GM19328 (cell line): Measurements from ENCODE around the gene GPRC5C.

Experiments used
- ATAC-seq: cut with Tn5 transposase; IDR thresholded peaks from one replicate; pipeline ENCODE4 v1.9.1; 2021; ENCODE audit warnings: mild to moderate bottlenecking, moderate library complexity; ENCODE audit not compliant: unreplicated experiment

GPRC5C gene

GRCh38 chr17:74432766-74433391 is 991 bp downstream of the GPRC5C start:
- no peak for ATAC-seq

GRCh38 chr17:74433421-74434121 is 1.7 kb downstream of the GPRC5C start:
- ATAC-seq, result no peak

DNA sequence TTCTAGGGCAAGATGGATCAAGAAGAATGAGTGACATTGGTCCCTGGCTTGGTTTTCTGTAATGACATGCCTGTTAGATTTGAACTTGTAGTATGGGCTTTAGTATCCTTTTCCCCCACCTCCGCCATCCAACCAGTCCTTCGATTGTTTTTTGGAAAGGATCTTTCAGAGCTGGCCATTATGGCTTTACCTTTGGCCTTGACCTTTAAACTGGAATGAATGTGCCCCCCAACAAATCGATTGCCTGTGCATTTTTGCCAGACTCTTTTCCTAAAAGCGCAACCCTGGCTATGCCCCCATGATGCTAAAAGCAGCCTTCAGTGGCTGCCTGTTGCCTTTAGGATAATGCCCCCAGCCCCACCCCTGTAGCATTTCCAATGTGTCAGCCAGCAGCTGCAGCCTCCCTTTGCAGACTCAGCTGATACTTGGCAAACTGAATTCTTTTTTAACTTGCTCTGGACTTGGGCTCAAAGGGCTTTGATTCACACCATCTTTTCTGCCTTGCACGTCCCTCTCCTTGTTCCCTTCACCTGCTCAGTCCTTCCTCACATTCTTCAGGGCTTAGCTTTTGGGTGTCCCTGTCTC is 4.0 kb downstream of the GPRC5C start:
- ATAC-seq, result no peak

GRCh38 chr17:74437702-74438101 is 5.8 kb downstream of the GPRC5C start:
- ATAC-seq, result no peak

DNA sequence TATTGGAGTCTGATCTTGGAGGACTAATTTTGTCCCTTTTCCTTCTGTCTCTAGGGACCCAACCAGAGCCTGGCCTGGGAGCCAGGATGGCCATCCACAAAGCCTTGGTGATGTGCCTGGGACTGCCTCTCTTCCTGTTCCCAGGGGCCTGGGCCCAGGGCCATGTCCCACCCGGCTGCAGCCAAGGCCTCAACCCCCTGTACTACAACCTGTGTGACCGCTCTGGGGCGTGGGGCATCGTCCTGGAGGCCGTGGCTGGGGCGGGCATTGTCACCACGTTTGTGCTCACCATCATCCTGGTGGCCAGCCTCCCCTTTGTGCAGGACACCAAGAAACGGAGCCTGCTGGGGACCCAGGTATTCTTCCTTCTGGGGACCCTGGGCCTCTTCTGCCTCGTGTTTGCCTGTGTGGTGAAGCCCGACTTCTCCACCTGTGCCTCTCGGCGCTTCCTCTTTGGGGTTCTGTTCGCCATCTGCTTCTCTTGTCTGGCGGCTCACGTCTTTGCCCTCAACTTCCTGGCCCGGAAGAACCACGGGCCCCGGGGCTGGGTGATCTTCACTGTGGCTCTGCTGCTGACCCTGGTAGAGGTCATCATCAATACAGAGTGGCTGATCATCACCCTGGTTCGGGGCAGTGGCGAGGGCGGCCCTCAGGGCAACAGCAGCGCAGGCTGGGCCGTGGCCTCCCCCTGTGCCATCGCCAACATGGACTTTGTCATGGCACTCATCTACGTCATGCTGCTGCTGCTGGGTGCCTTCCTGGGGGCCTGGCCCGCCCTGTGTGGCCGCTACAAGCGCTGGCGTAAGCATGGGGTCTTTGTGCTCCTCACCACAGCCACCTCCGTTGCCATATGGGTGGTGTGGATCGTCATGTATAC is 8.0 kb downstream of the GPRC5C start:
- no peak for ATAC-seq

GRCh38 chr17:74441537-74441936 is 9.6 kb downstream of the GPRC5C start:
- no peak for ATAC-seq

DNA sequence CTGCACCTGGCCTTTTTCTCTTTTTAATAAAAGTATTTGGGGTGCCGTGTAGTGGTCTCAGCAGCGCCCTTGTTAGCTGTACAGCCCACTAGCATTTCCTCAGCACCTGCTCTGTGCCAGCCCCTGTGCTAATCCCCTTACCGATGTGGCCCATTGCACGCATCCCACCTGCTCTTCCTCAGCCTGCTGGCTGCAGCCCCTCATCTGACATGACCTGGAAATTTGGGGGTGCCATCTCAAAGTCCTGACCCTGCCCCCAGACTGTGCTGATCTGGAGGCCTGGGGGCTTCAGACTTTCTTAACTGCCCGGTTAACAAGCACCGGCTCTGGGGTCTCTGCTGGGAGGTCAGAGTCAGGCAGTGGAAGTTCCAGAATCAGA is 10.4 kb downstream of the GPRC5C start:
- no peak for ATAC-seq

DNA sequence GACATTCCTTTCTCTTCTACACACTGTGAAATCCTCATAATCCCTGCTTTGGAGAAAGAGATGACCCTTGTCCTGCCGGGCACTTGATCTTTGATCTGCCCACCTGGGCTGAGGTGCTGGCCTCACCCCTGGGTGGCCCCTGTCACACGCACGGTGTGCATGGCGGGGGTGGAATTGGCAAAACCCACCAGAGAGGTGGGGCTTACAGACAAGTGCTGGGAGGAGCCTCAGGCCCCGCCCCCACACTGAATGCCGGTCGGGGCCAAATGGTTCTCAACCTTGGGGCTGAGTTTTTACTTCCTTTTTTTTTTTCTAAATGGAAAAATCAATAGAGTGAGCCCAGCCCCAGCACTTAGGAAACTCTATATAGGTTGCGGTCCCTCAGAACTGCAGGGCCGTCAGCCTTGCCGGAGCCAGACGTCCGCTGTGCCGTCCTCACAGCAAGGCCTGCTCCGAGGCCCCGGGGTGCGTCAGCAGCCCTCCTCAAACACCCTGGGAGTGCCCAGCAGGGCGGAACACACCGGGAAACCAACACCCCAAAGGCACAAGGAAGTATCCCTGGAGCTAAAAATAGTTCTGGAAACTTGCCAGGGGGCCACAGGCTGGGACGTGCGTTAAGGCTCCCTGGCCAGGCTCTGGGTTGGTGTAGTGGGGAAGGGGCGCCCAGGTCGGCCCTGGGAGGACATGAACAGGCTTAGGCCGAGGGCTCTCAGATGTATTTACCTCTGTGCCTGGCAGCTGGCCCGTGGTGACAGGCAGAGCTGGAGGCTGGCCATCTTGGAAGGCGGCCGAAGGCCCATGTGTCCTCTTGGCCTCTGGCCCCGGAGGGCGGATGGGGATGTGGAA is 11.0 kb downstream of the GPRC5C start:
- no peak for ATAC-seq

GRCh38 chr17:74443516-74444296 is 11.8 kb downstream of the GPRC5C start:
- ATAC-seq, result no peak

DNA sequence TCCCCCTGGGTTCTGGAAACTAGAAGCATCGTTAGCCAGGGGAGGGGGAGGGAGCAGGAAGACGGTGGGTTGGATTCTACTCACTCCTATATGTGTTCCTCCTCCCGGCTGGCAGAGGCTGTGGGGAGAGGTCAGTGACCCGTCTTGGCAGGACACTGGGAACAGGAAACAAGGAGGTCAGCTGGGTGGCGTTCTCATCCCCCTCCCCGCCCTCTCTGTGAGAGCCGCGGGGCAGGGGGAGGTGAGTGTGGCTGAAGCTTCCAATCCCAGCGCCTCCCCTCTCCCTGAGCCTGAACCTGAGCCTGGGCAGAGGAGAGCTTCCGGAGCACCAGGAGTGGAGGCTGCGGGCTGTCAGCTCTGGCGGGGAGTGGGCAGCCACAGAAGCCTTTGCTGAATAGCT is 12.5 kb downstream of the GPRC5C start:
- ATAC-seq, result no peak

- ATAC-seq, result no peak
Measured at GRCh38 chr17:74445158-74445557, 13.3 kb downstream of the GPRC5C start.

DNA sequence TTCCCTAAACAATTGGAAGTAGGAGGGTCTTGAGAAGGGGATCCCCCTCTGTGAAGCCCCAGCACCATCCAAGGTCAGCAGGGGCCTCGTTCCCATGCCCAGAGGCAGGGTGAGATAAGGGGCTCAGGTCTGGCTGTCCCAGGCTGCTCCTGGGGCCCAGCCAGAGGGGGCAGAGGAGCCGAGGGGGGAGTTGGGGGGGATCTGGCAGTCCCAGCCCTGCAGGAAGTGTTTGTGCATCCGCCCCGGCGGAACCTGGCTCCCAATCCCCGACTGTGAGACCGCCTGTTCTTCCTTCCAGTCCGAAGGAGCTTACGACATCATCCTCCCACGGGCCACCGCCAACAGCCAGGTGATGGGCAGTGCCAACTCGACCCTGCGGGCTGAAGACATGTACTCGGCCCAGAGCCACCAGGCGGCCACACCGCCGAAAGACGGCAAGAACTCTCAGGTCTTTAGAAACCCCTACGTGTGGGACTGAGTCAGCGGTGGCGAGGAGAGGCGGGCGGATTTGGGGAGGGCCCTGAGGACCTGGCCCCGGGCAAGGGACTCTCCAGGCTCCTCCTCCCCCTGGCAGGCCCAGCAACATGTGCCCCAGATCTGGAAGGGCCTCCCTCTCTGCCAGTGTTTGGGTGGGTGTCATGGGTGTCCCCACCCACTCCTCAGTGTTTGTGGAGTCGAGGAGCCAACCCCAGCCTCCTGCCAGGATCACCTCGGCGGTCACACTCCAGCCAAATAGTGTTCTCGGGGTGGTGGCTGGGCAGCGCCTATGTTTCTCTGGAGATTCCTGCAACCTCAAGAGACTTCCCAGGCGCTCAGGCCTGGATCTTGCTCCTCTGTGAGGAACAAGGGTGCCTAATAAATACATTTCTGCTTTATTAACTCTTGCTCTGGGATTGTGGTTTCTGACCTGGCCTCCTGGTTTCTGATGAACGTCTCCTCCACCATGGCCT is 14.9 kb downstream of the GPRC5C start:
- ATAC-seq, result no peak

DNA sequence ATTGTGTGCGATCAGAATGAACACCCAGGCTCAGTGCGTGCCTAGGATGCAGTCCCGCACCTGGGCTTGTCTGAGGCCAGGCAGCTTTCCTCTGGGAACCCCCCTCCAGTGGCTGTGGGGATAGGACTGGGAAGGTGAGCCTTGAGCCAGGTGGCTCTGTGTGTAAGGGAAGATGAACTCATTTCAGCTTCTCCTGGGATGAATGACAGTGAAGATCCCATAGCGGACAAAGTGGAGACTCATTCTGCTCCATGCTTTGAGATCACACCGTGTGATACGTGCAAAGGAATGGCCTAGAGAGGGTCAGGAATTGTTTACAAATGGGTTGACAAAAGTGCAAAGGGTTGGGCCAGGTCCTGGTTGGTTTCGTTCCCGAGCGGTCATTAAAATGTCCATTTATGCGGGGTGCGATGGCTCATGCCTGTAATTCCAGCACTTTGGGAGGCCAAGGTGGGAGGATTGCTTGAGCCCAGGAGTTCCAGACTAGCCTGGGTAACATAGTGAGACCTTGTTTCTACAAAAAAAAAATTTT is 15.8 kb downstream of the GPRC5C start:
- ATAC-seq, result no peak

DNA sequence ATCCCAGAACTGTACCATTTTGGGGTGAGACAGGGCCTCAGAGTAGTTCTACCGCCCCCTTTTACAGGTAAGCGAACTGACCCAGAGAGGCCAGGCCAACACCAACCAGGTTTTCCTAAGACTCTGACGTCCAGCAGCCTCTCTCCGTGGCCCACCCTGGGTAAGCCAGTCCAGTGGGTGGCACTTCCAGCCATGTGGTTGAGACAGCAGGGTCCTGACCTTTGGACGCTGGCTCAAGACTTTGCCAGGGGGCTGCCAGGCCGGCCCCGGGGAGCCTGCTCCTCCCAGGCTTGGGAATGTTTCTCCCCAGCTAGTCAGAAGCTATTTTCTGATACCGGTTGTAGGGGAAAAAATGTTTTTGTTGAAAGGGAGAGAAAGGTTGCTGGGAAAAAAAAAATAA is 16.9 kb downstream of the GPRC5C start:
- no peak for ATAC-seq

GRCh38 chr17:74449306-74449705 is 17.4 kb downstream of the GPRC5C start:
- no peak for ATAC-seq

- no peak for ATAC-seq
Measured at GRCh38 chr17:74449773-74450172, 17.9 kb downstream of the GPRC5C start.

GRCh38 chr17:74450231-74450630 is 18.3 kb downstream of the GPRC5C start:
- ATAC-seq, result no peak

DNA sequence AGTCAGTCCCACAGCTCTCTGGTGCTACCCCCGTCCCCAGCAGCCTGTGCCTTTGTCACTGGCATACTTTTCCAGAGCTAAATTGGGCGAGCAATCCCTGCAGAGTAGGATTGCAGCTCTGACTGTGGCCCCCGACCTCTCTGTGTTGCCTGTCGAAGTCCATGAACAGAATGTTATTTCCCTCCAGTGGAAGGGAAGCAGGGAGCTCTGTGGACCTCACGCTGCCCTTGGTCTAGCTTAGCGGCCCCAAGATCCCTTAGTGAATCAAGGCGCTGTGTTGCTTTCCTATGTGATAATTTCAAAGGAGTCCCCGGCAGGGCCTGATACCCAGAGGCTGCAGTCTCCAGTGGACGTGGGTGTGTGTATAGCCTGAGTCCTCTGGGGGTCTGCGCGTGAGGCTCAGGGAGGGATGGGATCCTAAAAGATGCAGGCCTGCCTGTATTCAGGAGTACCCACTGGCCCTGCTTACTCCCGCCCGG is 19.1 kb downstream of the GPRC5C start:
- ATAC-seq, result no peak
